H1 (cell line): ENCODE measurements around the gene GCK. TPM values are rescaled to one million over a fixed set of nuclear protein-coding genes. Genes with fewer than 3 reads are reported as not detected.

Experiments
- CTCF ChIA-PET: fragments of 300-600 bp; sonication (Branson Sonifier 250); formaldehyde crosslinking; loops from one replicate; lab custom pipeline; 2021; ENCODE audit not compliant: partially characterized antibody; lab: Charles Lee
- POLR2A ChIA-PET: fragments of 300-600 bp; sonication (Branson Sonifier 250); formaldehyde crosslinking; loops from one replicate; lab custom pipeline; 2021; ENCODE audit warnings: inconsistent platforms; ENCODE audit not compliant: partially characterized antibody; lab: Charles Lee
- DNase-seq, 2 experiments: peaks; one replicate each; pipeline versions ENCODE4 v3.0.0 to v3.0.0-alpha.2; 2010 to 2022; ENCODE audit warnings: low spot score in 2 of 2, low read depth in 1 of 2, mixed read lengths in 1 of 2
- FAIRE-seq: peaks from 2 replicates; lab custom pipeline; 2011; peaks lifted over from hg19 to GRCh38; lab: Jason Lieb, UNC
- H2AFZ ChIP-seq: 2 replicates; pipeline ENCODE4 v1.8.1; 2012; ENCODE audit warnings: low read length, inconsistent platforms
- H2AK5ac ChIP-seq: 2 replicates; pipeline ENCODE4 v1.6.1; 2013; ENCODE audit warnings: low read depth, low read length
- H2BK120ac ChIP-seq: replicated peaks from 2 replicates; pipeline ENCODE3; 2013; ENCODE audit warnings: low read depth, low read length, inconsistent platforms
- H2BK12ac ChIP-seq: 2 replicates; pipeline ENCODE4 v1.6.1; 2013; ENCODE audit warnings: low read depth, low read length
- H2BK15ac ChIP-seq: 2 replicates; pipeline ENCODE4 v1.6.1; 2013; ENCODE audit warnings: low read length
- H2BK20ac ChIP-seq: 2 replicates; pipeline ENCODE4 v1.6.1; 2013; ENCODE audit warnings: low read length
- H2BK5ac ChIP-seq: 2 replicates; pipeline ENCODE4 v1.6.1; 2013; ENCODE audit warnings: low read depth, low read length
- H3K14ac ChIP-seq: 2 replicates; pipeline ENCODE4 v1.6.1; 2013; ENCODE audit warnings: inconsistent platforms; ENCODE audit not compliant: insufficient read length
- H3K18ac ChIP-seq: 2 replicates; pipeline ENCODE4 v1.6.1; 2013; ENCODE audit warnings: low read length; ENCODE audit errors: extremely low read depth
- H3K23ac ChIP-seq: 2 replicates; pipeline ENCODE4 v1.6.1; 2013; ENCODE audit warnings: inconsistent platforms; ENCODE audit not compliant: insufficient read length
- H3K23me2 ChIP-seq: 2 replicates; pipeline ENCODE4 v1.6.1; 2013; ENCODE audit warnings: low read depth, low read length
- H3K27ac ChIP-seq: 2 replicates; pipeline ENCODE4 v1.6.1; 2011; ENCODE audit warnings: low read depth, low read length, inconsistent platforms
- H3K27me3 ChIP-seq, 4 experiments: replicated peaks in 1 of 4; 1 replicate in 1 of 4; 2 replicates in 3 of 4; pipeline versions ENCODE4 v1.6.1 to v1.8.1; 2011 to 2013; ENCODE audit warnings: low read length in 3 of 4, mild to moderate bottlenecking in 3 of 4, inconsistent platforms in 2 of 4, mixed read lengths in 2 of 4, moderate library complexity in 1 of 4; ENCODE audit not compliant: control insufficient read depth in 3 of 4, insufficient read depth in 3 of 4; ENCODE audit errors: extremely low read depth in 1 of 4
- H3K36me3 ChIP-seq, 4 experiments: 2 replicates each; pipeline versions ENCODE4 v1.6.1 to v1.8.1; 2011 to 2013; ENCODE audit warnings: mild to moderate bottlenecking in 4 of 4, low read length in 3 of 4, moderate library complexity in 2 of 4, control low read depth in 1 of 4, inconsistent platforms in 1 of 4; ENCODE audit not compliant: insufficient read depth in 4 of 4, control insufficient read depth in 2 of 4
- H3K4ac ChIP-seq: replicated peaks from 2 replicates; pipeline ENCODE3; 2013; ENCODE audit warnings: low read length, low read depth, mixed read lengths, inconsistent platforms; ENCODE audit not compliant: insufficient read length
- H3K4me1 ChIP-seq, 4 experiments: replicated peaks in 1 of 4; 1 replicate in 1 of 4; 2 replicates in 3 of 4; pipeline versions ENCODE4 v1.6.1 to v1.8.1; 2011 to 2013; ENCODE audit warnings: low read length in 3 of 4, inconsistent platforms in 2 of 4, mixed read lengths in 1 of 4; ENCODE audit not compliant: insufficient read depth in 4 of 4, control insufficient read depth in 3 of 4
- H3K4me2 ChIP-seq, 2 experiments: 2 replicates each; pipeline versions ENCODE4 v1.6.1 to v1.8.1; 2011 to 2013; ENCODE audit warnings: low read depth in 2 of 2, low read length in 2 of 2, control low read depth in 1 of 2, inconsistent platforms in 1 of 2, mild to moderate bottlenecking in 1 of 2; ENCODE audit not compliant: insufficient read depth in 1 of 2
- H3K4me3 ChIP-seq, 4 experiments: fragments of 200-600, 300-600 bp in 1 of 4; sonication (generic), shearing (Covaris generic), sonication (Bioruptor Twin) in 1 of 4; 2 replicates each; pipeline versions ENCODE4 v1.5.1 to v1.8.1; 2011 to 2016; ENCODE audit warnings: low read length in 4 of 4, low read depth in 3 of 4, control low read depth in 2 of 4, inconsistent platforms in 2 of 4, mild to moderate bottlenecking in 2 of 4, mixed read lengths in 1 of 4, moderate library complexity in 1 of 4; ENCODE audit not compliant: insufficient read depth in 2 of 4; ENCODE audit errors: extremely low read depth in 1 of 4
- H3K56ac ChIP-seq: replicated peaks from 2 replicates; pipeline ENCODE3; 2013; ENCODE audit warnings: low read depth, mild to moderate bottlenecking, mixed read lengths, low read length, inconsistent platforms; ENCODE audit not compliant: insufficient read length
- H3K79me1 ChIP-seq: 2 replicates; pipeline ENCODE4 v1.6.1; 2013; ENCODE audit warnings: low read depth, low read length, control low read depth
- H3K79me2 ChIP-seq, 2 experiments: 2 replicates each; pipeline versions ENCODE4 v1.6.1 to v1.8.1; 2012 to 2013; ENCODE audit warnings: low read length in 2 of 2, mild to moderate bottlenecking in 2 of 2, inconsistent platforms in 1 of 2; ENCODE audit not compliant: insufficient read depth in 2 of 2, control insufficient read depth in 1 of 2
- H3K9ac ChIP-seq, 4 experiments: replicated peaks in 1 of 4; 1 replicate in 1 of 4; 2 replicates in 3 of 4; pipeline versions ENCODE4 v1.6.1 to v1.8.1; 2011 to 2013; ENCODE audit warnings: low read depth in 3 of 4, low read length in 3 of 4, control low read depth in 2 of 4, mild to moderate bottlenecking in 2 of 4, moderate library complexity in 2 of 4, inconsistent platforms in 1 of 4; ENCODE audit errors: extremely low read depth in 1 of 4
- H3K9me3 ChIP-seq, 2 experiments: 2 replicates each; pipeline versions ENCODE4 v1.6.1 to v1.8.1; 2012 to 2013; ENCODE audit warnings: mild to moderate bottlenecking in 2 of 2, moderate library complexity in 2 of 2, control low read depth in 1 of 2, inconsistent platforms in 1 of 2, low read depth in 1 of 2, low read length in 1 of 2, mixed read lengths in 1 of 2; ENCODE audit not compliant: insufficient read depth in 2 of 2
- H4K20me1 ChIP-seq, 2 experiments: replicated peaks in 1 of 2; 2 replicates each; pipeline versions ENCODE3 to v1.8.1; 2011 to 2013; ENCODE audit warnings: inconsistent platforms in 2 of 2, low read length in 2 of 2, mild to moderate bottlenecking in 1 of 2; ENCODE audit not compliant: insufficient read depth in 2 of 2, control insufficient read depth in 1 of 2
- H4K5ac ChIP-seq: 2 replicates; pipeline ENCODE4 v1.6.1; 2013; ENCODE audit warnings: low read length, low read depth, mixed read lengths, inconsistent platforms; ENCODE audit not compliant: insufficient read length
- H4K8ac ChIP-seq: 2 replicates; pipeline ENCODE4 v1.8.0; 2013; ENCODE audit warnings: mild to moderate bottlenecking, moderate library complexity, low read length, inconsistent platforms; ENCODE audit not compliant: insufficient read depth; ENCODE audit errors: extremely low read depth
- H4K91ac ChIP-seq: replicated peaks from 2 replicates; pipeline ENCODE3; 2013; ENCODE audit warnings: low read length, mixed read lengths, inconsistent platforms; ENCODE audit not compliant: insufficient read length
- BCL11A ChIP-seq, 2 experiments: IDR thresholded peaks; one replicate each; pipeline ENCODE4 v1.6.1; 2011; ENCODE audit warnings: low read depth in 2 of 2, low read length in 2 of 2, mild to moderate bottlenecking in 2 of 2
- CREB1 ChIP-seq: IDR thresholded peaks from 2 replicates; pipeline ENCODE4 v1.6.1; 2012; ENCODE audit warnings: inconsistent platforms
- JUND ChIP-seq: IDR thresholded peaks from 2 replicates; pipeline ENCODE4 v1.6.1; 2011; ENCODE audit warnings: mild to moderate bottlenecking, improper control_type of control experiment, low read length
- KDM5A ChIP-seq: fragments of 200-600 bp; IDR thresholded peaks from 2 replicates; pipeline ENCODE4 v1.7.1; 2012; ENCODE audit warnings: mild to moderate bottlenecking, low read length, inconsistent platforms, mixed read lengths
- RXRA ChIP-seq: IDR thresholded peaks from 2 replicates; pipeline ENCODE4 v1.6.1; 2011; ENCODE audit warnings: low read depth, mild to moderate bottlenecking, low read length, moderate library complexity; ENCODE audit not compliant: insufficient read depth
- SIRT6 ChIP-seq: IDR thresholded peaks from one replicate; pipeline ENCODE4 v1.7.1; 2012; ENCODE audit warnings: low read length, inconsistent platforms
- USF2 ChIP-seq: IDR thresholded peaks from 2 replicates; pipeline ENCODE4 v1.6.1; 2011; ENCODE audit warnings: low read length, improper control_type of control experiment
- YY1 ChIP-seq: IDR thresholded peaks from 2 replicates; pipeline ENCODE4 v1.6.1; 2011; ENCODE audit warnings: low read depth, mild to moderate bottlenecking, low read length
- polyA plus RNA-seq, 7 experiments: library from polyadenylated mRNA; depleted of rRNA in 3 of 7; stranded (reverse) in 5 of 7; unstranded in 2 of 7; fragments of >200 nt in 5 of 7; fragments of 200-250 nt in 2 of 7; gene quantifications; 1 replicate in 5 of 7; 2 replicates in 1 of 7; 4 replicates in 1 of 7; pipeline versions ENCODE4 v1.2.1 to v1.2.3, GENCODE V29; 2011 to 2013; ENCODE audit warnings: missing spikeins in 2 of 7, mixed read lengths in 2 of 7
- total RNA-seq: library from RNA; stranded (reverse); fragmentation: NEBNext Ultra II Directional; extraction: Animal tissue kit (Norgen Biotek cat#: 25700); gene quantifications from 2 replicates; pipeline ENCODE4 v1.2.1, GENCODE V29; 2021

The GCK gene
- total and polyA plus RNA-seq, 2 of the 8 experiments (the other 6 are each of a cell fraction or from before 2014, with no cell fraction given): 2.4 to 4.9 TPM

DNA sequence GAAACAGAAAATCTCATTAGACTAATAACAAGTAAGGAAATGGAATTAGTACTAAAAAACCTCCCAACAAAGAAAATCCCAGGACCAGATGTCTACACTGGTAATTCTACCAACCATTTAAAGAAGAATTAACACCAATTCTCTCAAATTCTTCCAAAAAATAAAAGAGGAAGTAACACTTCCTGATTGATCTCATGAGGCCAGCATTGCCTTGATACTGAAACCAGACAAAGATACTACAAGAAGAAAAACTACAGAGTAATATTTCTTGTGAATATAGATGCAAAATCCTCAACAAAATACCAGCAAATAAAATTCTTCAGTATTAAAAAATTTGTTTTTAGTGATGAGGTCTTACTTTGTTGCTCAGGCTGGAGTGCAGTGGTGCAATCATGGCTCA lies 21.3 kb downstream of the GCK start:
- Histone ChIP-seq H2BK120ac (no peak overlapping the region), H3K4ac (no peak overlapping the region), H3K9ac (no peak overlapping the region), H3K79me2 (no peaks in the 10 kb centered on the region), H3K18ac (no peak overlapping the region), H4K20me1 (no peaks in the 10 kb centered on the region), H4K5ac (no peak overlapping the region), H3K27me3 (no peaks in the 10 kb centered on the region; a peak in 1 of 7 replicates), H2BK15ac (no peak overlapping the region), H3K23ac (no peak overlapping the region), H3K36me3 (no peaks in the 10 kb centered on the region), H3K4me2 (no peak overlapping the region), H3K9me3 (no peaks in the 10 kb centered on the region), H4K91ac (no peak overlapping the region), H3K4me1 (peaks cover 2 to 5% (median 4%) of the 10 kb centered on the region in 4 experiments; a peak in 5 of 7 replicates), H4K8ac (no peak overlapping the region), H2AFZ (no peak overlapping the region), H3K27ac (no peak overlapping the region), H2BK12ac (no peak overlapping the region), H3K4me3 (no peak overlapping the region), H2BK5ac (no peak overlapping the region), H2AK5ac (no peak overlapping the region), H2BK20ac (no peak overlapping the region), H3K23me2 (no peaks in the 10 kb centered on the region), H3K14ac (no peak overlapping the region), H3K56ac (no peak overlapping the region), H3K79me1 (no peaks in the 10 kb centered on the region)
- POLR2A ChIA-PET: no interaction called here
- FAIRE-seq: no peak
- CTCF ChIA-PET: interaction anchor here (1.8 kb wide), 1 partner anchor 37 kb away, joined by 4 read pairs; no protein-coding TSS in a partner anchor
- DNase-seq: no peak
- no peak for TF ChIP-seq KDM5A
- TF ChIP-seq USF2: no peak
- no peak for TF ChIP-seq YY1
- no peak for TF ChIP-seq JUND
- no peak for TF ChIP-seq CREB1
- no peak for TF ChIP-seq BCL11A (IDR thresholded peaks at IDR 0.05; ENCODE audit: low read depth in 2 of 2, low read length in 2 of 2)
- TF ChIP-seq RXRA: no peak
- no peak for TF ChIP-seq SIRT6
